Measurements from ENCODE around the gene KCNAB1. TPM values are rescaled to one million over a fixed set of nuclear protein-coding genes. Genes with fewer than 3 reads are reported as not detected.

KCNAB1 gene
- total and polyA plus RNA-seq, 2 experiments from 2014 or later = 0.06 to 0.70 TPM

DNA sequence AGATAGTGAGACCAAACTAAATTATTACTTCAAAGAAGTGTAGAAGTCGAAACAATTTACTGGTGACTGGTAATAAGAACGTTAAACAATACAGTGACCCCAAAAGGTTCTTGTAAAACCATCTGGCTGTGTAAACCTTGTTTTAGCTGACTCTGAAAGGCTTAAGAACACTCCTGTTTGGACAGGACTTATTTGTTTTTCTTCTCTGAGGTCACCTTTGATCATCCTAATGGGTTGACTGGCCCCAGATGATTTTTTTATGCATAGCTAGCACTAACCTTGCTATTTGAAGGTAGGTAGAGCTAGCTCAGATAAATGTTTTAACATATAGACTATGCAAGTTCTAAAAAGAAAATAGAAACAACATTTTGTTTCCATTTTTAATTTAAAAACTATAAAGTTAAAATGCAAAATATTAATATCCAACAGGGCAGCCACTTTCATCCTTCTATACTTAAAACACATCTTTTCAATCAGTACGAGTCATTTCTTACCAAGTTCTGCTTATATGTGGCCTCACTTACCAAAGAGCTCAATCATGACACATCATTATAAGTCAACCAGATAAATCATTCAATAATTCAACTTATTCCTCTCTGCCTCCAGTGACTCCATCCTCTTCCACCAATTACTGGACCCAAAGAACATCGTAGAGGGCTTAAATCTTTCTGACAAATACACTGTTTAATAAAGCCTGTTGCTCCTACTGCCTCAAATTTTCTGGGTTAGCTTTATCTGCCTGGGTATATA, 275.8 kb downstream of the KCNAB1 start:
- Histone ChIP-seq H3K9me3 (ENCODE audit: low read depth) (no peaks in the 10 kb centered on the region), H3K27me3 (no peaks in the 10 kb centered on the region), H3K27ac (no peak overlapping the region), H3K36me3 (no peaks in the 10 kb centered on the region), H3K4me3 (no peak overlapping the region), H3K4me1 (ENCODE audit: low read depth) (no peaks in the 10 kb centered on the region)
- no peak for DNase-seq (ENCODE audit: low read depth in 1 of 2, low spot score in 1 of 2)
- TF ChIP-seq, protein P1, sequence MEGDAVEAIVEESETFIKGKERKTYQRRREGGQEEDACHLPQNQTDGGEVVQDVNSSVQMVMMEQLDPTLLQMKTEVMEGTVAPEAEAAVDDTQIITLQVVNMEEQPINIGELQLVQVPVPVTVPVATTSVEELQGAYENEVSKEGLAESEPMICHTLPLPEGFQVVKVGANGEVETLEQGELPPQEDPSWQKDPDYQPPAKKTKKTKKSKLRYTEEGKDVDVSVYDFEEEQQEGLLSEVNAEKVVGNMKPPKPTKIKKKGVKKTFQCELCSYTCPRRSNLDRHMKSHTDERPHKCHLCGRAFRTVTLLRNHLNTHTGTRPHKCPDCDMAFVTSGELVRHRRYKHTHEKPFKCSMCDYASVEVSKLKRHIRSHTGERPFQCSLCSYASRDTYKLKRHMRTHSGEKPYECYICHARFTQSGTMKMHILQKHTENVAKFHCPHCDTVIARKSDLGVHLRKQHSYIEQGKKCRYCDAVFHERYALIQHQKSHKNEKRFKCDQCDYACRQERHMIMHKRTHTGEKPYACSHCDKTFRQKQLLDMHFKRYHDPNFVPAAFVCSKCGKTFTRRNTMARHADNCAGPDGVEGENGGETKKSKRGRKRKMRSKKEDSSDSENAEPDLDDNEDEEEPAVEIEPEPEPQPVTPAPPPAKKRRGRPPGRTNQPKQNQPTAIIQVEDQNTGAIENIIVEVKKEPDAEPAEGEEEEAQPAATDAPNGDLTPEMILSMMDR (IDR thresholded peaks at IDR 0.05; ENCODE audit: low read depth, low read length) = no peak

DNA sequence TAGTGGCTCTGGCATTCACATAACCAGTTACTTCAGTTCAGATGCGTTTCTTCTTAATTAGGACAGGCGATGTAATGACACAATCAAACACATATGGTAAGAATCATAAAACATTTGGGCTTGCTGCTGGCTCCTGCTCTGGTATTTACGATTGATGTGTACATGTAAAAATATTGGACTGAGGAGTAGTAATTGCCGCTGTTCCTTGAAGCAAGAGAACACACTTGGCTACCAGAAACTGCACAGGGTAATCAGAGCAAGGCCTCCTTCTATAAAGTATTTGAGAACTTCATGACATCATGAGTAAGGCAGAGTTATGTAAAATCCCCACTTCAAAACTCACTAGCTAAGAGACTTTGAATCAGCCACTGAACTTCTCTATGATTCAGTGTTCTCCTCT, 276.5 kb downstream of the KCNAB1 start:
- no peak overlapping the region for H3K4me3 ChIP-seq
- no peaks in the 10 kb centered on the region for H3K9me3 ChIP-seq (ENCODE audit: low read depth)
- no peaks in the 10 kb centered on the region for H3K36me3 ChIP-seq
- H3K27me3 ChIP-seq = no peaks in the 10 kb centered on the region
- no peak overlapping the region for H3K27ac ChIP-seq
- TF ChIP-seq, protein P1 (IDR thresholded peaks at IDR 0.05; ENCODE audit: low read depth, low read length) = no peak
- DNase-seq (ENCODE audit: low read depth in 1 of 2, low spot score in 1 of 2) = no peak
- no peaks in the 10 kb centered on the region for H3K4me1 ChIP-seq (ENCODE audit: low read depth)

DNA sequence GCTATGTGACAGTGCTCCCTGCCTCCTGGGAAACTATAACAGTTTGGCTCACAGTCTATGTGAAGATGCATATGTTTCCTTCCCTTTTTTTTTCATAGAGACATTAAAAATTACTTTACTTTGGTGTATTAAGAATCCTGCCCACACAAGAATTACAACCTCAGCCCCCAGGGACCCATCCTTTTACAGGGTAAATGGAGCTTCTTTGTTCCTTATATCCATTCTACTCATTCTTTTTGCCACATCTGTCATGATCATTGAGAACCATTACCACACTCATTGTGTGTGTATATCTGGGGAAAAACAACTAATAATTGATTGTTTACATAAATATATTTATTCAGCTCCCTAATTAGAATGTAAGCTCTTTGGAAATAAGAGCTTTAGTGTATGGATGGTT, 277.2 kb downstream of the KCNAB1 start:
- H3K36me3 ChIP-seq = no peaks in the 10 kb centered on the region

DNA sequence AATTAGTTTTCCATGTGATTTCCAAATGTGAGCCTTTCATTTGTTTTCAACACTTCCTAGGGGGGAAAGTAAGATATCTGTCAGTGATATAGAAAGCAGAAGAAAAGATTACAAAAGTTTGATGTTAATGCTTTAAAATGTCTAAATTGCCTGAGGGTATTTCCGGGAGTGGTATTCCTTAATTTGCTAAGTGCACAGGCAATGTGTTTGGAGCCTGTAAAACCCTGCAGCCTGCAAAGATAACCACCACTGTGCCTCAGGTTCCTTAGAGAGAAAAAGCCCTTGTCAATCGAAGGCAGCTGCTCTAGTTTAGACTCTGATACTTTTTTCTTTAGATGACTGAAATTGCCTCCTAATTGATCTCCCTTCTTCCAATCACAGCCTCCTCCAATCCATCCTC, 279.7 kb downstream of the KCNAB1 start:
- H3K9me3 ChIP-seq (ENCODE audit: low read depth) = no peaks in the 10 kb centered on the region
- no peak overlapping the region for H3K4me3 ChIP-seq
- no peak overlapping the region for H3K27ac ChIP-seq
- TF ChIP-seq, protein P1 (IDR thresholded peaks at IDR 0.05; ENCODE audit: low read depth, low read length) = no peak
- no peaks in the 10 kb centered on the region for H3K27me3 ChIP-seq
- H3K4me1 ChIP-seq (ENCODE audit: low read depth) = no peaks in the 10 kb centered on the region
- H3K36me3 ChIP-seq = no peaks in the 10 kb centered on the region
- no peak for DNase-seq (ENCODE audit: low read depth in 1 of 2, low spot score in 1 of 2)

More for the DNA sequence above, 277.2 kb downstream of the KCNAB1 start:
- DNase-seq (ENCODE audit: low read depth in 1 of 2, low spot score in 1 of 2) = no peak
- TF ChIP-seq, protein P1 (IDR thresholded peaks at IDR 0.05; ENCODE audit: low read depth, low read length) = no peak
- no peak overlapping the region for H3K4me3 ChIP-seq
- no peak overlapping the region for H3K27ac ChIP-seq
- H3K9me3 ChIP-seq (ENCODE audit: low read depth) = no peaks in the 10 kb centered on the region
- H3K27me3 ChIP-seq = no peaks in the 10 kb centered on the region
- H3K4me1 ChIP-seq (ENCODE audit: low read depth) = no peaks in the 10 kb centered on the region

DNA sequence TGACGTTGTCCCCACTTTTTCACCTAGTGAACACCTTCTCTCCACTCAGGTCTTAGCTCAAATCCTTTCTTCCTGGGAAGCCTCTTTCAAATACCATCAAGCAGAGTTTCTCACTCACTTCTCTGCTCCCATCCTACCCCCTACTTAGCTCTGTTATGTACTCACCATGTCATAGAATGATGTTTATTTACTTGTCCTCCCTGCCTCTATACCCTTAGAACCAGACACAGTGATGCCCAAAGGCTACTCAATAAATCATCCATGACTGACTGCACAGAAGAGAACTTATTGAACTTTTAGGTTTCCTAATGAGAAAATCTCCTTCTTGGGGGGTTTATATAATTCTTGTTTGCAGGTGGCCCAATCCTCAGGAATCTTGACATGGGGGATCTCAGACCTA, 280.4 kb downstream of the KCNAB1 start:
- TF ChIP-seq, protein P1 (IDR thresholded peaks at IDR 0.05; ENCODE audit: low read depth, low read length) = no peak
- Histone ChIP-seq H3K9me3 (ENCODE audit: low read depth) (no peaks in the 10 kb centered on the region), H3K4me3 (no peak overlapping the region), H3K4me1 (ENCODE audit: low read depth) (no peaks in the 10 kb centered on the region), H3K36me3 (no peaks in the 10 kb centered on the region), H3K27ac (no peak overlapping the region), H3K27me3 (no peaks in the 10 kb centered on the region)
- no peak for DNase-seq (ENCODE audit: low read depth in 1 of 2, low spot score in 1 of 2)
